H1 (cell line): ENCODE results near the gene QPCT.

Experiments
- BCL11A ChIP-seq, 2 experiments: IDR thresholded peaks; one replicate each; pipeline ENCODE4 v1.6.1; 2011; ENCODE audit warnings: low read depth in 2 of 2, low read length in 2 of 2, mild to moderate bottlenecking in 2 of 2
- CTCF ChIP-seq, 3 experiments: IDR thresholded peaks; 1 replicate in 2 of 3; 2 replicates in 1 of 3; pipeline versions ENCODE4 v1.5.1 to v1.6.1; 2011; ENCODE audit warnings: low read length in 3 of 3, mild to moderate bottlenecking in 3 of 3, inconsistent platforms in 2 of 3, low read depth in 1 of 3, moderate library complexity in 1 of 3; ENCODE audit not compliant: insufficient read depth in 1 of 3; ENCODE audit errors: control extremely low read depth in 1 of 3
- HDAC2 ChIP-seq, 2 experiments: fragments of 300-600 bp in 1 of 2; sonication (generic) in 1 of 2; IDR thresholded peaks; 2 replicates each; pipeline ENCODE4 v1.6.1; 2011 to 2012; ENCODE audit warnings: low read depth in 2 of 2, low read length in 2 of 2, mild to moderate bottlenecking in 2 of 2, moderate library complexity in 2 of 2, borderline replicate concordance in 1 of 2, inconsistent platforms in 1 of 2
- POLR2AphosphoS5 ChIP-seq: IDR thresholded peaks from 2 replicates; pipeline ENCODE4 v1.6.1; 2011; ENCODE audit warnings: low read depth, low read length
- YY1 ChIP-seq: IDR thresholded peaks from 2 replicates; pipeline ENCODE4 v1.6.1; 2011; ENCODE audit warnings: low read depth, mild to moderate bottlenecking, low read length

- TF ChIP-seq CTCF (IDR thresholded peaks at IDR 0.05; ENCODE audit: control extremely low read depth in 1 of 3, insufficient read depth in 1 of 3, low read depth in 1 of 3, low read length in 3 of 3), result no peak
- no peak for TF ChIP-seq YY1
- TF ChIP-seq POLR2AphosphoS5, result no peak
- no peak for TF ChIP-seq BCL11A (IDR thresholded peaks at IDR 0.05; ENCODE audit: low read depth in 2 of 2, low read length in 2 of 2)
- no peak for TF ChIP-seq HDAC2 (IDR thresholded peaks at IDR 0.05; ENCODE audit: borderline replicate concordance in 1 of 2, low read depth in 2 of 2, low read length in 2 of 2)
Measured at GRCh38 chr2:37372000-37372399, 27.6 kb downstream of the QPCT start.
